Spleen (tissue), 11 donors: Measurements from ENCODE around the gene ENGASE. TPM values are rescaled to one million over a fixed set of nuclear protein-coding genes. Genes with fewer than 3 reads are reported as not detected.

Source experiments
- DNase-seq: peaks from one replicate; pipeline ENCODE4 v3.0.0-alpha.2; 2020
- H3K27ac ChIP-seq, 8 donors: fragments of 200-600 bp; sonication (generic) in 7 of 8; 1 replicate in 4 of 8; 2 replicates in 4 of 8; pipeline versions ENCODE4 v1.5.0 to v1.8.0; 2016 to 2021; ENCODE audit warnings: inconsistent platforms in 4 of 8, mild to moderate bottlenecking in 4 of 8, moderate library complexity in 1 of 8
- H3K27me3 ChIP-seq, 7 donors: fragments of 200-600 bp; sonication (generic) in 6 of 7; replicated peaks in 1 of 7; 1 replicate in 4 of 7; 2 replicates in 3 of 7; pipeline versions ENCODE4 v1.5.0 to v1.8.0; 2016 to 2021; ENCODE audit warnings: inconsistent platforms in 3 of 7, mild to moderate bottlenecking in 1 of 7
- H3K36me3 ChIP-seq, 6 donors: fragments of 200-600 bp; sonication (generic) in 5 of 6; 1 replicate in 4 of 6; 2 replicates in 2 of 6; pipeline versions ENCODE4 v1.5.0 to v1.8.0; 2016 to 2021; ENCODE audit warnings: inconsistent platforms in 2 of 6
- H3K4me1 ChIP-seq, 6 donors: fragments of 200-600 bp; sonication (generic) in 5 of 6; 1 replicate in 3 of 6; 2 replicates in 3 of 6; pipeline versions ENCODE4 v1.5.0 to v1.8.0; 2016 to 2021; ENCODE audit warnings: inconsistent platforms in 3 of 6
- H3K4me3 ChIP-seq, 8 donors: fragments of 200-600 bp; sonication (generic) in 7 of 8; 1 replicate in 4 of 8; 2 replicates in 4 of 8; pipeline versions ENCODE4 v1.5.0 to v1.8.0; 2016 to 2021; ENCODE audit warnings: inconsistent platforms in 4 of 8, mild to moderate bottlenecking in 4 of 8, moderate library complexity in 2 of 8
- H3K9me3 ChIP-seq, 8 donors: fragments of 200-600 bp; sonication (generic) in 7 of 8; 1 replicate in 4 of 8; 2 replicates in 4 of 8; pipeline versions ENCODE4 v1.5.0 to v1.8.0; 2016 to 2021; ENCODE audit warnings: inconsistent platforms in 4 of 8
- POLR2A ChIP-seq, 3 donors: fragments of 450-650 bp; IDR thresholded peaks; one replicate each; pipeline ENCODE4 v1.5.1; 2017; ENCODE audit warnings: antibody characterized with exemption in 3 of 3, mild to moderate bottlenecking in 1 of 3
- POLR2AphosphoS5 ChIP-seq, 3 donors: sonication (generic); formaldehyde crosslinking; IDR thresholded peaks; one replicate each; pipeline ENCODE4 v1.5.1; 2017; ENCODE audit warnings: antibody characterized with exemption in 3 of 3
- WGBS, 5 donors: extraction: QIAGEN DNeasy Blood & Tissue Kit in 3 of 5; methylation state at CpG; one replicate each; pipeline versions ENCODE4 v1.1.5 to v1.1.7; 2013 to 2018; 5-methylcytosine and 5-hydroxymethylcytosine counted together
- intact Hi-C: fragments of 100-400 bp; cut with DNase I; formaldehyde crosslinking; loops from one replicate; pipeline ENCODE4 v1.15.0; 2023; ENCODE audit warnings: low total_unique reads
- polyA plus RNA-seq, 3 donors: library from polyadenylated mRNA; stranded (reverse); fragments of 200-250 nt; gene quantifications; one replicate each; pipeline ENCODE4 v1.2.1, GENCODE V29; 2013
- total RNA-seq, 7 donors: library from RNA; depleted of rRNA in 3 of 7; stranded (reverse); fragments of >200 nt in 3 of 7; fragmentation: NEBNext Ultra II Directional in 4 of 7; extraction: Animal tissue kit (Norgen Biotek cat#: 25700) in 4 of 7; gene quantifications; one replicate each; pipeline versions ENCODE4 v1.1.0 to v1.2.1, GENCODE V29; 2016 to 2021
- TF ChIP-seq, protein P1 (sequence below), 11 experiments: fragments of 200-600 bp in 7 of 11; fragments of 450-650 bp in 4 of 11; sonication (generic) in 4 of 11; IDR thresholded peaks in 8 of 11; conservative IDR thresholded peaks in 3 of 11; 1 replicate in 7 of 11; 2 replicates in 4 of 11; pipeline versions ENCODE4 v1.4.0 to v1.8.0; 2016 to 2021; ENCODE audit warnings: antibody characterized with exemption in 11 of 11, inconsistent platforms in 4 of 11, mild to moderate bottlenecking in 1 of 11
- donor health status: healthy with polysubstance abuse.
- donor health status: DM: no; HTN: no; CAD: no; lungs with moderate emphysema.
- donor health status: DM: no; HTN: no; CAD: no.
- donor health status: Bipolar disorder and iron deficiency.
- donor health status: healthy.
- donor health status: DM: no; HTN: no; CAD: no.
- donor health status: DM: yes; HTN: yes; CAD: no.

ENGASE gene
- total and polyA plus RNA-seq, 10 donors, result 25.0 to 148 (median 93.2) TPM

DNA sequence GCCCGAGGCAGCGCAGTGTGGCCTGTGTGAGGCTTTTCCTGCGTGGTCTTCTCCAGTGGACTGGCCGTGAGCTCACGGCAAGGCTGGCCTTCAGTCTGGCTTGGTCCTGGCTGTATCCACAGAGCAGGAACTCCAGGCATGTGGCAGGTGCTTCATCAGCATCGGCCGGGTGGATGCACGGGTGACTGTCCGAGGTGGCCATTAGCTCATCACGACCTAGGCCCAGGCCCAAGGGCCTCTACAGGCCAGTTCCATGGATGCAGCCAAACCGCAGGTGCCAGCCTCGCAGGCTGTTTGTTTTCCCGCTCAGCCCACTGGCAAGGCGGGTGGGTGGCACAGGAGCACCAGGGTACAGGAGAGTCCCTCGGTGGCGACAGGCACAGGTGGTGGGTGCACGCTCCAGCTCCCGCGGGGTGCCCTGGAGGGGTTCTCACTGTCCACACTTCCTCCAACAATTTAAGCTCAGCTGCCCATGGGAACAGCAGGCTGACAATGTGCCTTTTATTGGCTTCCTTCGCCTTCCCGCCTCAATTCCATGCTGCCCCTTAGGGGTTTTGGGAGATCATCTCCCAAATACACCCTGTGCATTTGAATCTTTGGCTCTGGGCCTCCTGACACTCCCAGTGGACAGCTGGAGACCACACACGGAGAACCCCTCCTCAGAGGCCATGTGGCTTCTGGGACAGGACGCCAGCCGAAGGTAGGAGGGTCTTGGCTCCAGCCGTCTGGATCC lies 33.0 kb downstream of the ENGASE start:
- peaks cover 0 to 85% (median 23%) of the 10 kb centered on the region in 7 donors for H3K27me3 ChIP-seq
- no peaks in the 10 kb centered on the region for H3K36me3 ChIP-seq
- no peaks in the 10 kb centered on the region for H3K9me3 ChIP-seq
- intact Hi-C loops, result no loop called here
- 86 to 93% (median 90%) methylated on average over 19 to 25 of the region's 25 CpGs for WGBS, 5 donors
- H3K4me3 ChIP-seq, result no peak overlapping the region
- H3K27ac ChIP-seq, result no peak overlapping the region
- no peaks in the 10 kb centered on the region for H3K4me1 ChIP-seq
- no peak for TF ChIP-seq POLR2AphosphoS5 (IDR thresholded peaks at IDR 0.05)
- TF ChIP-seq, protein P1, sequence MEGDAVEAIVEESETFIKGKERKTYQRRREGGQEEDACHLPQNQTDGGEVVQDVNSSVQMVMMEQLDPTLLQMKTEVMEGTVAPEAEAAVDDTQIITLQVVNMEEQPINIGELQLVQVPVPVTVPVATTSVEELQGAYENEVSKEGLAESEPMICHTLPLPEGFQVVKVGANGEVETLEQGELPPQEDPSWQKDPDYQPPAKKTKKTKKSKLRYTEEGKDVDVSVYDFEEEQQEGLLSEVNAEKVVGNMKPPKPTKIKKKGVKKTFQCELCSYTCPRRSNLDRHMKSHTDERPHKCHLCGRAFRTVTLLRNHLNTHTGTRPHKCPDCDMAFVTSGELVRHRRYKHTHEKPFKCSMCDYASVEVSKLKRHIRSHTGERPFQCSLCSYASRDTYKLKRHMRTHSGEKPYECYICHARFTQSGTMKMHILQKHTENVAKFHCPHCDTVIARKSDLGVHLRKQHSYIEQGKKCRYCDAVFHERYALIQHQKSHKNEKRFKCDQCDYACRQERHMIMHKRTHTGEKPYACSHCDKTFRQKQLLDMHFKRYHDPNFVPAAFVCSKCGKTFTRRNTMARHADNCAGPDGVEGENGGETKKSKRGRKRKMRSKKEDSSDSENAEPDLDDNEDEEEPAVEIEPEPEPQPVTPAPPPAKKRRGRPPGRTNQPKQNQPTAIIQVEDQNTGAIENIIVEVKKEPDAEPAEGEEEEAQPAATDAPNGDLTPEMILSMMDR (IDR thresholded peaks at IDR 0.05 in 8 of 11, conservative IDR thresholded peaks at IDR 0.05 in 3 of 11), result no peak
- no peak for TF ChIP-seq POLR2A (IDR thresholded peaks at IDR 0.05)
- no peak for DNase-seq

DNA sequence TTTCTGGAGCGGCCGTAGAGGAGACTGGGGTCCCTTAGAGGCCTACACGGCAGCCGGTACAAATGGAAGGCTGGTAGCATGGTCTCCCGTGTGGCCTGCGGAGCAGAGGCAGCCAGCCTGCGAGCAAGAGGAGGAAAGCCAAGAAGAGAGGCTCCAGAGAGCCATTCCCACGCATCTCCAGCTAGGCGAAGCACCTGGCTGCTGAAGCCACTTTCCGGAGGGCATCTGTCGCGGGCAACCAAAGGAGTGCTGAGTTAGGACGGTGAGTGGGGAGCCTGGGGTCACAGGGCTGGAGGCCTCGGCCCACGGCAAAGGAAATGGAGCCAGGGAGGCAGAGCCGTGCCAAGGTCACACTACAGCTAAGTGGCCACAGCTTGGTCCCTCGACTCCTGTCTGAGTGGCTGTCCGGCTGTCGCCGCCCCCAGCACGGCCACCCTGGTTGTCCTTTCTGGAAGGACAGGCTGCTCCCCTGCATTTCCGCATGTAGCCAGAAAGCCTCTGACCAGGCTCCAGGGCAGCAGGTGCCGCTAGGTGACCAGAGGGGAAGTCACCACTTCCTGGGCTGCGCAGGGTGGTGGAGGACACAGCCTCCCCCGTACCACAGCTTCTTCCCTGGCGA lies 33.7 kb downstream of the ENGASE start:
- H3K4me3 ChIP-seq, result no peak overlapping the region
- no peak overlapping the region for H3K27ac ChIP-seq
- H3K36me3 ChIP-seq, result no peaks in the 10 kb centered on the region
- intact Hi-C loops, result no loop called here
- no peak for DNase-seq
- no peaks in the 10 kb centered on the region for H3K9me3 ChIP-seq
- peaks cover 0 to 85% (median 17%) of the 10 kb centered on the region in 7 donors for H3K27me3 ChIP-seq
- TF ChIP-seq POLR2A (IDR thresholded peaks at IDR 0.05) (no peak), POLR2AphosphoS5 (IDR thresholded peaks at IDR 0.05) (no peak)
- TF ChIP-seq, protein P1 (IDR thresholded peaks at IDR 0.05 in 8 of 11, conservative IDR thresholded peaks at IDR 0.05 in 3 of 11), result no peak
- no peaks in the 10 kb centered on the region for H3K4me1 ChIP-seq
- 62 to 75% (median 64%) methylated on average over 17 to 26 of the region's 26 CpGs for WGBS, 5 donors

DNA sequence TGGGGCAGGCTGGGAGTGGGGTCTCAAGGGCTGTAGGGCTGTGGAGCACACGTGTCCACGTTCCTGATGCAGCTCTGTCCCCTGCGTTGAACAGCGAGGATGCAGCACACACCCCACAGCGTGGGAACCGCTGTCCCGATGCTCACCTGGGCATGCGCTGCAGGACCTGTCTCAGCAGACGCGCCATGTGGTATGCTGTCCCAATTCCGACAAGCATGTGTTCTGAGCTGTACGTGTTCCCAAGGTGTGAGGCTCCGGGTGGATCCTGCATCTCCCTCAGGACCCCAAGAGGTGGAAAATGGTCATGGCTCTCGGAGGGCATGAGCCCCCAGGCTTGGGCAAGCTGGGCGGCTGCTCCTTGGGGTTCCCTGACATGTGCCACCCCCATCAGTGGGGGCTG lies 34.2 kb downstream of the ENGASE start:
- Histone ChIP-seq H3K4me3 (no peak overlapping the region), H3K4me1 (no peaks in the 10 kb centered on the region), H3K9me3 (no peaks in the 10 kb centered on the region), H3K36me3 (no peaks in the 10 kb centered on the region), H3K27me3 (peaks cover 0 to 82% (median 11%) of the 10 kb centered on the region in 7 donors), H3K27ac (no peak overlapping the region)
- 78 to 89% (median 80%) methylated on average over 12 to 15 of the region's 15 CpGs for WGBS, 5 donors
- no peak for TF ChIP-seq POLR2A (IDR thresholded peaks at IDR 0.05)
- no peak for TF ChIP-seq POLR2AphosphoS5 (IDR thresholded peaks at IDR 0.05)
- TF ChIP-seq, protein P1 (IDR thresholded peaks at IDR 0.05 in 8 of 11, conservative IDR thresholded peaks at IDR 0.05 in 3 of 11), result no peak
- intact Hi-C loops, result no loop called here
- no peak for DNase-seq

DNA sequence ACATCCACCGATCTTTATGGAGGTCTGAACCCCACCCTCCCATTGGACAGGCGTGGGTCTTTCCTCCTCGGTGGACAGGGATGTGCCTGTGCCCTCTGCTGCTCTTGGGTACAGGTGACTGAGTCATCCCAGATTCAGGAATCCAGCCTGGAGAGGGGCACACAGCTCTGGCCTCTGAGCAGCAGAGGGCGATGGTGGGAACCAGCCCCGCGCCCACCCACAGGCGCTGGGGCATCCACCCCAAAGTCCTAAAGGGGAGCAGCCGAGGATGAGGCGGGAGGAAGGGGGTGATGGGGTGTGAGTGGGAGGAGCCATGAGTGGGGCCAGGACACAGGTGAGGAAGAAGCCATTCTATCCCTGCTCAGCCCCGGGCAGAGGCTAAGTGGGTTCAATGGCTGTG lies 35.0 kb downstream of the ENGASE start:
- Histone ChIP-seq H3K4me1 (peaks cover 0 to 6% (median 2%) of the 10 kb centered on the region in 6 donors), H3K27me3 (peaks cover 0 to 80% (median 5%) of the 10 kb centered on the region in 7 donors), H3K27ac (no peak overlapping the region), H3K36me3 (no peaks in the 10 kb centered on the region), H3K4me3 (no peak overlapping the region), H3K9me3 (no peaks in the 10 kb centered on the region)
- no peak for DNase-seq
- no peak for TF ChIP-seq POLR2A (IDR thresholded peaks at IDR 0.05)
- no peak for TF ChIP-seq POLR2AphosphoS5 (IDR thresholded peaks at IDR 0.05)
- TF ChIP-seq, protein P1 (IDR thresholded peaks at IDR 0.05 in 8 of 11, conservative IDR thresholded peaks at IDR 0.05 in 3 of 11), result no peak
- WGBS, 5 donors, result 38 to 53% (median 47%) methylated on average over 8 to 10 of the region's 10 CpGs
- intact Hi-C loops, result no loop called here
